Measurements from ENCODE around the gene VEGFC.

- no peak for TF ChIP-seq CTCF (IDR thresholded peaks at IDR 0.05)
- TF ChIP-seq POLR2A (IDR thresholded peaks at IDR 0.05), result no peak
Observed at GRCh38 chr4:176762661-176763308, 29.9 kb downstream of the VEGFC start.
